GM19239 (cell line): Measurements from ENCODE around the gene KCNIP3.

ENCODE experiments used
- DNase-seq: peaks from one replicate; pipeline ENCODE4 v3.0.0; 2011; ENCODE audit warnings: low spot score; ENCODE audit not compliant: insufficient read length
- FAIRE-seq: peaks from 2 replicates; lab custom pipeline; 2011; peaks lifted over from hg19 to GRCh38; lab: Jason Lieb, UNC

The KCNIP3 gene

DNA sequence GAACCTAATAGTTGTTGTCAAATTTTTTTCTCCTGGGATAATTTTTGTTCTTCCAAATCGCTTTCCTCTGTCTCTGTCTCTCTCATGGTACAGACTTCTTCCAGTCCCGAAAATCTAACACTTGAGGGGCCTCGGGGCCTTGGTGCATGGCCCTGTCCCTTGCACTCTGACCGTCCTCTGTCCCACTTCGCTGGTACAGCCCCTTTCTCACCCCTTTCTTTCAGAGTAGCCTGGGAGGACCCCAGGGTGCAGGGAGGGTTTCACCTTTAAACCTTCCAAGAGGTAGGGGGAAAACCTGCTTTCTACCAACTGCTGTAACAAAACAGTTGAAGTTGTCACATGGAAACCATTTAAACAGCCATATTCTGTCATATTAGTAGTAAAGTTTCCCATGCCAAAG, 83.1 kb downstream of the KCNIP3 start:
- FAIRE-seq: no peak
- no peak for DNase-seq

DNA sequence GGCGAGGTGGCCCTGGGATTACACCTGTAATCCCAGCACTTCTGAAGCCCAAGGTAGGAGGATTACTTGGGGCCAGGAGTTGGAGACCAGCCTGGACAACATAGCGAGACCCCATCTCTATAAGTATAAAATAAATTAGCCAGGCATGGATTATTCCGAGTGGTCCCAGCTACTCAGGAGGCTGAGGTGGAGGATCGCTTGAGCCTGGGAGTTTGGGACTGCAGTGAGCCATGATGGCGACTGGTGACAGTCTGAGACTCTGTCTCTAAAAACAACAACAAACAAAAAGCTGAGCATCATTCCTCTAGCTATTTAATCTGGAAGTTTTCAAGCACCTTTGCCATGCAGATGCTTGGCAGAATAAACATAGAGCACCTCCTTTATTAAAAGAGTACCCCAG, 83.6 kb downstream of the KCNIP3 start:
- FAIRE-seq (no peak), DNase-seq (no peak)

DNA sequence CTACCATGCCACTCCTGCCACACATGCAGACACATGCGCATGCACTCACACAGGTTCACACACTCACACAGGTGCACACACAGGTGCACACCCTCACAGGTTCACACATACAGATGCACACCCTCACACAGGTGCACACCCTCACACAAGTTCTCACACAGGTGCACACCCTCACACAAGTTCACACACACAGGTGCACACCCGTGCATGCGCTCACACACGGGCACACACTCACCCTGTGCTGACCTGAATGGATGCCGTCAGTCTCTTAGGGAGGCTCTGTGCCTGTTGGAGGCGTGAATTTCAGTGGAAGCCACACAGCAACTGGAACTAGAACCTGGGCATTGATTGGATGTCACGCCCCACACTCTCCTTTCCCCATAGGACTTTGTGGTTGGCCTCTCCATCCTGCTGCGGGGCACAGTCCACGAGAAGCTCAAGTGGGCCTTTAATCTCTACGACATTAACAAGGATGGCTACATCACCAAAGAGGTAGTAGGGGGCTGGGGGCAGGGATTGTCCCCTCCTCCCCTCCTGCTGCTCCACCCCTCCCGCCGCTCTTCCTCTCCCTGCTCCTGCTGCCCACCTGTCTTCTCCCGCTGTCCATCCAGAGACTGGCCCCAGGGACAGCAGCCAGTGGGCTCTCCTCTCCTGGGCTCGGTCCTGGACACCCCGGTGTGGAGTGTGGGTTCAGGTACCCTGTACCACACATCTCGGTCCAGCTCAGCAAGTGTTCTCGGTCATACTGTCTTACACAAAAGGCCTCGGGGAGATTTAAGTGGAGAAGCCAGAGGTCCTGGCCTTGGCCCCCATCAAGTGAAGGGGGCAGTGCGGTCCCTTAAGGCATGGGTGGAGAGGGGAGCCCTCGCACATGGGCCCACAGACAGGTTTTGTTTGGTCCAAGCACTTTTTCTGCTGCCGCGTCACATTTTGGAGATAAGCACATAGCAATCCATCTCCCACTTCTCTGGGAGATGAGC, 84.4 kb downstream of the KCNIP3 start:
- no peak for FAIRE-seq
- DNase-seq: no peak

DNA sequence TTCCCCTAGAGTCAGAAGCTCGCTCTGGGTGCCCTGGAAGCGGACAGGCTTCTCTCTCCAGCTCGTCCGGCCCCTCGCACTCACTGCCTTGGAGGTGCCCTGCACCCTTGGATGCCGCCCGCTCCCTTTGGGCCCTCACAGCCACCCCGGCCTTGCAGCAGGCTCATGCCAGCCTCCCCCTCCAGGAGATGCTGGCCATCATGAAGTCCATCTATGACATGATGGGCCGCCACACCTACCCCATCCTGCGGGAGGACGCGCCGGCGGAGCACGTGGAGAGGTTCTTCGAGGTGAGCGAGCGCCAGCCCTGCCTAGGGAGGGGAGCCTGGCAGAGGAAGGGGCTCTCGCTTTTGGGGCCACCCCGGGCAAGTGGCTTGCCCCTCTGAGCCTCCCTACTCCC, 85.0 kb downstream of the KCNIP3 start:
- FAIRE-seq: no peak
- DNase-seq: no peak

DNA sequence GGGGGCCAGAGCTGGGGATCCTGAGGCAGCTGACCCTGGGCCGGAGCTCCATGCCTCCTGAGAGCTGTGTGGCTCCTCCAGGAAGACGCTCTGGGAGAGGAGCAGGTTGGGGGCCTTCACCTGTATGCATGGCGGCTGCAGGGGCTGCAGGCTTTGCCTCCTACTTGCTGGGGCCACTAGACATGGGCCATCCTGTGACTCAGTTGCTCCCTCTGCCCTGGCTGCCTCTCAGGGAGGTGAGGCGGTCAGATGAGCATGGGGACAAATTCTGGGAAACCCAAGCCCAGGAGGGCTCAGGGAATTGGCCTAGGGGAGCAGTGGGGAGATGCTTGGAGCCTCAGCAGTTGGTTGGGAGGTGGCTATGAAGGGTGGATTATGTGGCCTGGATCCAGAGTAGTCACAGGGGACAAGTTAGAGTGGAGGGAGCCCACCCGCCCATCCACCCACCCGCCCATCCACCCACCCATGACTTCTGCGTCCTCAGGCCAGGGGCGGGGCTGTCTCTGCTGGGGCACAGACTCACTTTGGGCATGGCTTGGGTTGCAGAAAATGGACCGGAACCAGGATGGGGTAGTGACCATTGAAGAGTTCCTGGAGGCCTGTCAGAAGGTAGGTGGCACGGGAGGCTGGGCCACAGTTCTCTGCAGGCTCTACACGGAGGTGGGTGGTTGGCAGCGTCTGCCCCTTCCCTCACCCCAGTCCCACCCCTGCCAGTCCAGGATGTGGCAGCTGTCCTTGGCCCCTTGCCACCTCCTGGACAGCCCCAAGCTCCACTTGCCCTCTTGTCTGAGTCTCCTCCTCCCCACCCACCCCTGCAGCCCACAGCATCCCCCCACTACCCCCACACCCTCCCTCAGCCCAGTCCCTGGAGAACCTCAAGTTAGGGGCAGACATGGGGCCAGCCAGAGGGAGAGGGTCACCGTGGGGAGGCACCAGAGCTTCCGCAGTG, 85.8 kb downstream of the KCNIP3 start:
- FAIRE-seq: no peak
- no peak for DNase-seq

DNA sequence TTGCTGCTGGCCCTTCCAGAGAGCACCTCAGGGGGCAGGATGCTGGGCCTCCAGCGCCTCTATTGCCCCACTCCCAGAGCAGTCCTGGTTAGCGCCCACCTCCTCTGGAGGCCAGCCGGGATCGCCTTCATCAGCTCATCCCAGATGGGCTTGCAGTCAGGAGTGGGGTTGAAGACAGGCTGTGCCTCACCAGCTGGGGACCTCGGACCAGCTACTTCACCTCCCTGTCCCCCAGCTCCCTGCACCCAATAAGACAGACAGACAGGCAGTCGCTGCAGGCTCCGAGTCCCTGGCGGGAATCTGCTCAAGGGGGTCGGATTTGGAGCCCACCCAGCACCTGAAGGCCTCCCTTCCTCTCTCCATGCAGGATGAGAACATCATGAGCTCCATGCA, 86.5 kb downstream of the KCNIP3 start:
- FAIRE-seq (no peak), DNase-seq (no peak)

DNA sequence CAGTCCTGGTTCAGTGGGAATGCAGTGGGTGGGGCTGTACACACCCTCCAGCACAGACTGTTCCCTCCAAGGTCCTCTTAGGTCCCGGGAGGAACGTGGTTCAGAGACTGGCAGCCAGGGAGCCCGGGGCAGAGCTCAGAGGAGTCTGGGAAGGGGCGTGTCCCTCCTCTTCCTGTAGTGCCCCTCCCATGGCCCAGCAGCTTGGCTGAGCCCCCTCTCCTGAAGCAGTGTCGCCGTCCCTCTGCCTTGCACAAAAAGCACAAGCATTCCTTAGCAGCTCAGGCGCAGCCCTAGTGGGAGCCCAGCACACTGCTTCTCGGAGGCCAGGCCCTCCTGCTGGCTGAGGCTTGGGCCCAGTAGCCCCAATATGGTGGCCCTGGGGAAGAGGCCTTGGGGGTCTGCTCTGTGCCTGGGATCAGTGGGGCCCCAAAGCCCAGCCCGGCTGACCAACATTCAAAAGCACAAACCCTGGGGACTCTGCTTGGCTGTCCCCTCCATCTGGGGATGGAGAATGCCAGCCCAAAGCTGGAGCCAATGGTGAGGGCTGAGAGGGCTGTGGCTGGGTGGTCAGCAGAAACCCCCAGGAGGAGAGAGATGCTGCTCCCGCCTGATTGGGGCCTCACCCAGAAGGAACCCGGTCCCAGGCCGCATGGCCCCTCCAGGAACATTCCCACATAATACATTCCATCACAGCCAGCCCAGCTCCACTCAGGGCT, 87.9 kb downstream of the KCNIP3 start:
- DNase-seq: no peak
- no peak for FAIRE-seq

DNA sequence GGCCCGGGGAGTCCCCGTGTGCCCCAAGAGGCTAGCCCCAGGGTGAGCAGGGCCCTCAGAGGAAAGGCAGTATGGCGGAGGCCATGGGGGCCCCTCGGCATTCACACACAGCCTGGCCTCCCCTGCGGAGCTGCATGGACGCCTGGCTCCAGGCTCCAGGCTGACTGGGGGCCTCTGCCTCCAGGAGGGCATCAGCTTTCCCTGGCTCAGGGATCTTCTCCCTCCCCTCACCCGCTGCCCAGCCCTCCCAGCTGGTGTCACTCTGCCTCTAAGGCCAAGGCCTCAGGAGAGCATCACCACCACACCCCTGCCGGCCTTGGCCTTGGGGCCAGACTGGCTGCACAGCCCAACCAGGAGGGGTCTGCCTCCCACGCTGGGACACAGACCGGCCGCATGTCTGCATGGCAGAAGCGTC, 88.4 kb downstream of the KCNIP3 start:
- DNase-seq: no peak
- no peak for FAIRE-seq

GRCh38 chr2:95386031-95386430, 88.9 kb downstream of the KCNIP3 start:
- no peak for FAIRE-seq
- no peak for DNase-seq

- no peak for FAIRE-seq
- DNase-seq: no peak
Measured at GRCh38 chr2:95387358-95387757, 90.2 kb downstream of the KCNIP3 start.

DNA sequence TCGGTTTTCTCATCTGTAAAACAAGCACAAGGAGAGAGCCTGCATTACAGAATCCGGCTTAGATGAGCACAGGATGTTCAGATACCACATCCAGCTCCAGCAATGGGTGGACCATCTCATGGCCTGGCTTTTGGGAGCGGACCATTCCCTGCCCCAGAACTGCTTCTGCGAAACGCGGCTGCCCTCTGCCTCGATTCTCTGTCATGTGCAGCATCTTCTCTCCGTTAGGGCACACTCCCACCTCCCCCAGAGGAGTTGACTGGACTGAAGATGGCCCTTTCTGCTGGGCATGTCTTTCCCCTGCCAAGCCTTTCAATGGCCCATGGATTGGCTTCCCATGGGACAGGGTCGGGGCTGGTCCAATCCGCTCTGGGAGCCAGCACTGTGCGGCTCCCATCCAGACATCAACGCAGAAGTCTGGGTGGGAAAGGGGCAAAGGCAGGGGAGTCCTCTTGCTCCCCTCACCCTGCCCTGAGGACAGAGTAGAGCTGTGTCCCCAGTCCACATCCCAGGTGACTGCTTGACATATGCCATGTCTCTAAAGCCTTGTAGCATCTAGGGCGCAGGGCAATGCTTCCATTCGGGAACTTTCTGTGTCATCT, 91.0 kb downstream of the KCNIP3 start:
- no peak for FAIRE-seq
- DNase-seq: no peak

DNA sequence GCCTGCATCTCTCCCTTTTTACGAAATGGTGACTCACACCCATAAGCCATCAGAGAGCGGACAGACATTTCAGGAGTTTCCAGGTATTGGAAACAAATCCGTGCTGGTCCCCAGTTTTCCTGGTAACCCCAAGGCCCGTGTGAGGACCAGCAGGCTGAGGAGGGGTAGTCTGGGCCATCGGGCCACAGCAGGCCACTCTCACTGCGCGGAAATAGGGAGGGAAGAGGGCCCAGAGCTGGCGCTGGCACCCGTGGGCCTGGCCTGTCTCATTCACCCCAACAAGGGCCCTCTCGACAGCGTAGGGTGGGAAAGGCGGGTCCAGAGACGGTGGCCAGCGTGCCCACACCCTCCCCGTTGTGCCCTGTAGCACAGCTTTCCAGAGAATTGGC, 91.7 kb downstream of the KCNIP3 start:
- DNase-seq (no peak), FAIRE-seq (no peak)

DNA sequence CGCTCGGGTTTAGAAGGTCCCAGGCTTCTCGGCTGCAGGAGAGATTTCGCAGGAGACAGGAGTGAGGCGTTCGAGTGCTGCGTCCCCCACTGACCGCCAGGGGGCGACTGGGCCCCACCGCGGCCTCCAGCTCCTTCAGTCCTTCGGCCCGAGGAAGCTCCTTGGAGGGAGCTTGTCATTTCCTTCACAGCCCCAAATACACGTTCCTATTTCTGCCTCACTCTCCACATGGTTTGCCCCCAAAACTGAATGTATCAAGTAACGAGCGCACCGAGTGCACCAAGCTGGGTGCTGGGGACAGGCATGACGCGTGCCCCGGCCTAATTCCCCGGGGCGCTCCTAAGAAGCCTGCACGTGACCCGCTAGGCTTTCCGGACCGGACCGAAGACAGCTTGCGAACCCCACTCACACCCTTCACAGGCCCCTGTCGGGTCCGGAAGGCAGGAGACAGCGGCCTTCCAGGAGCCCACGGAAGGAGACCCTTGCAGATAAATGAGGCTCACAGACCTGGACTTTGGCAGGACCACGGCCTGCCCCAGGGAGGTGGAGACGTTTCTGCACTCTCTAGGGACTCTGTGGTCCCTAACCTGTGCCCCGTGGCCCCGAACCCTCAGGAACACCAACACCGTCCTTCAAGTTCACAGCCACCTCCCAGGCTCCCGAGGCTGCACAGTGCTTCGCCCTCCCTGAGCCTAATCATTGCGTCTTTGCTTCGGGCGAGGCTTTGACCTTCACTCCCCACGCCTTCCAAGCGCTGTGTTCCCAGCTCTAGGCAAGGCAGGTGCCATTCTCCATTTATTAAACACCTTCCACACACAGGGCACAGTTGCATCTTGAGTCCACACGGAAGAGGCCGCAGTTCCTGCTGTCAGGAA, 92.3 kb downstream of the KCNIP3 start:
- FAIRE-seq (no peak), DNase-seq (peak; percentile 77)

DNA sequence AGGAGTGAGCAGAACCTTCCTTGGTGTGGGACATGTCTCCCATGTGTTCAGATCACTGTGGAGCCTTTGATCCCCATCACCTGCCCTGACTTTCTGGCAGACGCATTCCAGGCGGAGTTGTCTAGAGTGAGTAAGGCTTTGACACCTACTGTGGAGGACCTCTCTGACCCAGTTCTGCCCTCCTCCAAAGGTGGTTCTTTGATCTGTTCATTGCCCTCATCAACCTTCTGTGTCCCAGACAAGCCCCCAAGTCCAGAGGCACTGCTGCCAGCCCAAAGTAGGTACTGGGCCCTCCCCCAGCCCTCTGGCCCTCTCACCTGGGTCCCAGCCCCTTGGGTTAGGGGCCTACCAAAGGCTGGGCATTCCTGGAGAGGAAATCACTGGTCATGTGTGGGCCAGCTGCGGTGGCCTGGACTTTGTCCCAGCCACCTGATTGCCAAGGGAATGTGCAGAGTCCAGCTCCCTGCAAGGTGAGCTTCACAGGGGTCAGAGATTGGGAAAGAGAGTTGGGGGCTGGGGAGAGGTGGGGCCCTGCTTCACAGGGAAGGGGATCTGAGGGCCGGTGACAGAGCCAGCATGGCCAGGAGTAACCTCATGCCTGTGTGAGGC, 93.2 kb downstream of the KCNIP3 start:
- no peak for FAIRE-seq

GRCh38 chr2:95390881-95391321, 93.8 kb downstream of the KCNIP3 start:
- FAIRE-seq (no peak), DNase-seq (no peak)

More for the DNA sequence above, 93.2 kb downstream of the KCNIP3 start:
- DNase-seq: no peak

- FAIRE-seq (no peak), DNase-seq (no peak)
Measured at GRCh38 chr2:95391641-95392310, 94.6 kb downstream of the KCNIP3 start.

DNA sequence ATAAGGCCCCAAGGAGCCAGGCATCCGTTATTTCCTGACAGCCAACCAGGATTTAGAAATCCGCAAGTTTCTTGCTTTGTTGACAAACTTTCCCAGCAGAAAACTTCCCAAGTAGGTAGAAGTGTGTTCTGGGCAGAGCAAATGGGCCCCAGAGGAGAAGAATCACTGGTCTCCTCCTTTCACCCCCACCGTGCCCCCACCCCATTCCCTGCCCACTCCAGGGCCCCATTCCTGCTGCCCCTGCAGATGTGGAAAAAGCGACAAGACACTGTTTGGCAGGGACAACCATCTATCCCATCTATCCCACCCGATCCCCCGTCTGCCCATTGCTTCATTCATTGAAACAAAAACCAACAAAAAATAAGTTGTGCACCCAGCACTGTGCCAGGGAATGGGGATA, 95.2 kb downstream of the KCNIP3 start:
- FAIRE-seq (no peak), DNase-seq (no peak)
